Stimulated activated CD4-positive, alpha-beta T cell treated with anti-CD3 and anti-CD28 coated beads, Interleukin-12 subunit alpha, Interleukin-12 subunit beta, amount 100 ng/mL, for 48 hours (primary cell): ENCODE measurements around the gene KCNJ6.
"Not testable (repeated sequence)": the region's sequence is repeated elsewhere in the genome, so short reads cannot be mapped to it uniquely, and the experiment has no call there.

Source experiments
- DNase-seq, 3 donors: peaks; one replicate each; pipeline ENCODE4 v3.0.0-alpha.2; 2020; ENCODE audit warnings: low read depth in 2 of 3, low spot score in 1 of 3

KCNJ6 gene

GRCh38 chr21:37578471-37579126 lies 337.7 kb downstream of the KCNJ6 start:
- no peak for DNase-seq

- not testable (repeated sequence) for DNase-seq
Measured at GRCh38 chr21:37576929-37577328, 339.3 kb downstream of the KCNJ6 start.

GRCh38 chr21:37575580-37575979 lies 340.7 kb downstream of the KCNJ6 start:
- no peak for DNase-seq

DNA sequence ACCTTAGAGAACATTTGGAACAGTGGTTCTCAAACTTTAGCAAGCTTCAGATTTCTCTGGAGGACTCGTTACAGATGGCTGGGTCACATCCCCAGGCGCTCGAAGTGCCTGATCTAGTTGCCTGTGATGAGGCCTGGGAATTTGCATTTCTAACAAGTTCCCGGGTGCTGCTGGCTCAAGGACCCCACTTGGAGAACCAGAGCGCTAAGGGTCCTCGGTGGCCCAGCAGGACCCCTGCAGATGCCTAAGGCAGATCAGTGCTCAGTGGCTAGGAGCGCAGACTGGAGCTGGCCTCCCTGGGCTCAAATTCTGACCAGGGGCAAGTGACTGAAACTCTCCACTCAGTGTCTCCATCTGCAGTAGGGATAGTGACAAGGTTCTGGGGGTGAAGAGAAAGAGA lies 341.5 kb downstream of the KCNJ6 start:
- no peak for DNase-seq

- no peak for DNase-seq
Measured at GRCh38 chr21:37574316-37574715, 341.9 kb downstream of the KCNJ6 start.

GRCh38 chr21:37571442-37571841 lies 344.8 kb downstream of the KCNJ6 start:
- DNase-seq: no peak

DNA sequence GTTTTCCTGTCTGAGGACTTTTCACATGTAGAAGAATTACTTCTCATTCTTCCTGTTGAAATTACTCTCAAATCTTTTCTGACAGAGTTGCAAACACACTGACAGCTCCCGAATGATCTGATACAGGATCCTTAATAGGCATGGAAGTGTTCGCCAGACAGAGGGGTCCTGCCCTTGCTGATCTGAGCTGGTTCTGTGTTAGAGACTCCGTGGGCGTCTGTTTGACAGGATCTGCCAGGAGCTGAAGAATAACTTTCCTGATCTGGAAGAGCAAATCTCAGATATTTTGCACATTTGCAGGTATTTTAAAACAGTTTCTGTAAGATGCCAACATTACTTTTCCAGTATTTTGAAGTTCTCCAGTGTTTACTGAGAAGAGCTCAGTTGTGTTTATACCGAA lies 347.3 kb downstream of the KCNJ6 start:
- no peak for DNase-seq

GRCh38 chr21:37568415-37568814 lies 347.8 kb downstream of the KCNJ6 start:
- no peak for DNase-seq

DNA sequence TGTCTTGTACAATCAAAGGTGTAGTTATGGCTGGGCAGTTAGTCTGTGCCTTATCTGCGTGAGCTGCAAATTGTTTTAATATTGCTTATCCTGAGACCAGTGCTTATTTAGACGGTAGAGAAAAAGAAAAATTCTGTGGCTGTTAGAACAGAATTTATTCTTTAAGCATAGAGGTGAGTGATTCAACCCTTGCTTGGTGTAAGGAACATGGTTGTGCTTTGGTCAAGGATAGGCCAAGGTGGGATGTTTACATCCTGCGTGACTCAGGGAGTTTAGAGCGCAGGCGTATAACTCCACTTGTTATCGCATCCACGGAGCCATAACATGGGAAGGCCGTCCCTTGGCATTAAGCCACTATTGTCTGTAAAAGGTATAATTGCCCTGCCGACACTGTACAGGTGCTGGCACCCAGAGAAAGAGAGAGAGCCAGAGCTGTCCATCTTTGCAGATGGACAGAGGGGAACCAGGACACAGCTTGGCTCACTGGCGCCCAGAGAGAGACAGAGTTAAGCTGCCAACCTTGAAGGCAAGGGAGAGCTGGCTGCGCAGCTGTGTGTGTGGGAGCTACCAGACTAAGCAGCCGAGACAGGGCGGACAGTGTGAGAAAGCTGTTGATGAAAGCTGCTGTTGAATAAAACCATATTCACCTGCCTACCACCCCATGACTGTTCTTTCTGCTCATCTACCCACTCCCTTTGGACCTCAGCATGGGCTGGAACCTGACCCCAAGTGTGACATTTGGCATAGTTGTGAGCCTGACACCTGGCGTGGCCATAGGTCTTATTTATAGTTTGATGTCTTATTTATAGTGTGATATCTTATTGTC lies 349.3 kb downstream of the KCNJ6 start:
- no peak for DNase-seq

GRCh38 chr21:37565530-37566223 lies 350.6 kb downstream of the KCNJ6 start:
- DNase-seq: no peak

- no peak for DNase-seq
Measured at GRCh38 chr21:37564924-37565529, 351.2 kb downstream of the KCNJ6 start.

GRCh38 chr21:37564341-37564923 lies 351.8 kb downstream of the KCNJ6 start:
- peak; percentile 82 to 87 (median 83) for DNase-seq

- DNase-seq: peak; percentile 75 to 90 (median 83)
Measured at GRCh38 chr21:37563641-37564340, 352.5 kb downstream of the KCNJ6 start.

GRCh38 chr21:37562920-37563640 lies 353.2 kb downstream of the KCNJ6 start:
- no peak for DNase-seq

DNA sequence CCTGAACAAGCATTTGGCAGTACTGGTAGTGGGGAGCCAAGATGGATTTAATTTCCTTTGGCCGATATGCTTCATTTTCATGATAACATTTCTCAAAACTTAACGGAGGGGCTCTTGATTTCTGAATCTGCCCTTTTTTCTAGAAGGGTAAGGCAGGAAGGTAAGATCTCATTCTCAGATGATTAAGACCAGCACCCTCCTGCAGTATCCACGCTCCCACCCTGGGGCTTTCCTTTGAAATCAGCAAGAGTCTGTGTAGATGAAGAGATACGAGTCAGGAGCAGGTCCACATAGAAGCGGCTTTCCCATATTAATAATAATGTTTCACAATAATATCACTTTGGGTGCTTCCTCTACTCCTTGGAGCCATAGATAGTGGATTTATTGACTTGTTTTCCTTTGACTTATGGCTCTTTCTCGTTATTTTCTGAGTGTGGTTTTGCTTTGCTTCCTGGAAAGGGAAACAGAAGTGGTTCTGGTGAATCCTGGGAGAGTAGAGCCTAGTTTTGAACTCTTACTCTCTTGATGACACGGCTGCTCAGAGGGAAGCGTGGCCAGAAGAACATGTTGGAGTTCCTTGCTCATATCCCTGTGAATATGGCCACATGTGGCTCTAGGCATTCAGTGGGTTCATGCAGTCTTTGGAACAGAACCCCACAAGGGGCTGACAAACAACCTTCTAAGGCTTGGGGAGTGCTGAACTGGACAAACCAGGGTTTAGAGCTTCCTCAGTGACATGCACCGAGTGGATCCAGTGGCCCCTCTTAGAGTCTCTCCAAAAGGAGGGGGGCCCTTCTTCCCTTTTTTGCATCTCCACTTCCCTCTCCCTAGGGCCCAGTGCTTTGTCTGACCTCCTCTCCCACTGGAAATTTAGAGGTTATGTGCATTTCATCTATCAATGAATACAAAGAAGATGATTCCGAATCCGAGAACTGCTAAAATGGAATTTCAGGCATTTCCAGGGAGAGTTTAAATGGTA lies 354.0 kb downstream of the KCNJ6 start:
- DNase-seq: no peak

GRCh38 chr21:37561506-37561905 lies 354.8 kb downstream of the KCNJ6 start:
- no peak for DNase-seq

- no peak for DNase-seq
Measured at GRCh38 chr21:37560385-37560784, 355.9 kb downstream of the KCNJ6 start.

DNA sequence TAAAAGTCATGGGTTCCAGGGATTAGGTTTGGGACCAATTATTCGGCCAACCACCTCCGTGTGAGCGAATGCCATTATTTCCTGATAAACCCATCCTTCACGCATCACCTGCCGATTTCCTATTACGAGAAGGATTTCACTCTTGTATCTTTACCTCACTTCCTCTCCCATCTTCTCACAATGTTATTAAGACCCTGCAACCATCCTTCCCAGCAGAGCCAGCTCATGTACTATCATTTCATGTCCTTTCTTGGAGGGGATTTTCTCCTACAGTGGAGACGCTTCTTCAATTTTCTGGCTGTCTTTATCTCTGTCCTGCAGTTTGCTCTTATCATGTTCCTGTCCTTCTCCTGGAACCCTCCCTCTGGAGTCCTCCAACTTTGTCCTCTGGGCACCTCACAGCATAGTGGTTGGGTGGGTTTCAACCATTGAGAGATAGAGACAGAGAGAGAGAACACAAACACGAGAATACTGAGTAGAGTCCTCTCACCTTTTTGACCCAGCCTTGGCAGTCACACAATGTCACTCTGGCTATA lies 357.5 kb downstream of the KCNJ6 start:
- DNase-seq: no peak
